Endodermal cell (in vitro differentiated cells): ENCODE data around the gene CACUL1. TPM values are rescaled to one million over a fixed set of nuclear protein-coding genes. Genes with fewer than 3 reads are reported as not detected.

Source experiments
- DNase-seq: peaks from one replicate; pipeline ENCODE4 v3.0.0-alpha.2; 2017
- H3K27ac ChIP-seq: 2 replicates; pipeline ENCODE4 v1.5.1; 2013; ENCODE audit warnings: mild to moderate bottlenecking, low read depth, low read length, moderate library complexity
- H3K27me3 ChIP-seq: 2 replicates; pipeline ENCODE4 v1.6.1; 2013; ENCODE audit warnings: mild to moderate bottlenecking, low read length, moderate library complexity; ENCODE audit not compliant: insufficient read depth, control insufficient read depth, poor library complexity, severe bottlenecking
- H3K36me3 ChIP-seq: 2 replicates; pipeline ENCODE4 v1.7.0; 2013; ENCODE audit warnings: mild to moderate bottlenecking, low read length, moderate library complexity; ENCODE audit not compliant: control insufficient read depth, insufficient read depth
- H3K4me1 ChIP-seq: one replicate; pipeline ENCODE4 v1.7.0; 2013; ENCODE audit warnings: low read length; ENCODE audit not compliant: control insufficient read depth, insufficient read depth
- H3K4me3 ChIP-seq: 2 replicates; pipeline ENCODE4 v1.5.1; 2013; ENCODE audit warnings: mild to moderate bottlenecking, low read length, moderate library complexity
- H3K9ac ChIP-seq: 2 replicates; pipeline ENCODE4 v1.6.1; 2013; ENCODE audit warnings: mild to moderate bottlenecking, low read length, moderate library complexity; ENCODE audit not compliant: poor library complexity, severe bottlenecking; ENCODE audit errors: extremely low read depth
- H3K9me3 ChIP-seq: 2 replicates; pipeline ENCODE4 v1.6.1; 2013; ENCODE audit warnings: mild to moderate bottlenecking, low read length, moderate library complexity; ENCODE audit not compliant: control insufficient read depth
- H3K27ac Mint-ChIP-seq: 2 replicates; pipeline ENCODE4 v1.8.0; 2020; ENCODE audit warnings: mixed read lengths
- H3K27me3 Mint-ChIP-seq: 2 replicates; pipeline ENCODE4 v1.8.0; 2021; ENCODE audit warnings: mild to moderate bottlenecking, mixed read lengths; ENCODE audit not compliant: insufficient read depth
- H3K36me3 Mint-ChIP-seq: 2 replicates; pipeline ENCODE4 v1.8.0; 2020; ENCODE audit warnings: low read depth, mixed read lengths
- H3K4me1 Mint-ChIP-seq: 2 replicates; pipeline ENCODE4 v1.8.0; 2020; ENCODE audit warnings: mixed read lengths
- H3K4me3 Mint-ChIP-seq: 2 replicates; pipeline ENCODE4 v1.8.0; 2020; ENCODE audit warnings: mild to moderate bottlenecking, moderate library complexity, mixed read lengths
- H3K9me3 Mint-ChIP-seq: 2 replicates; pipeline ENCODE4 v1.8.0; 2020; ENCODE audit warnings: mild to moderate bottlenecking, mixed read lengths
- CTCF ChIP-seq: fragments of 200-600 bp; sonication (generic); conservative IDR thresholded peaks from 2 replicates; pipeline ENCODE4 v1.5.0; 2021; ENCODE audit warnings: antibody characterized with exemption, mild to moderate bottlenecking
- WGBS, 2 experiments: methylation state at CpG; one replicate each; pipeline versions ENCODE4 v1.1.5 to v1.1.7; 2013; ENCODE audit warnings: missing lambda C conversion rate in 2 of 2, mixed read lengths in 1 of 2; ENCODE audit not compliant: insufficient coverage in 1 of 2, insufficient read length in 1 of 2; 5-methylcytosine and 5-hydroxymethylcytosine counted together
- long read RNA-seq, 4 experiments: library from polyadenylated mRNA in 2 of 4; library from RNA in 1 of 4; library from capped mRNA in 1 of 4; stranded (forward) in 3 of 4; unstranded in 1 of 4; transcript quantifications; one replicate each; pipeline ENCODE4 v2.0.0, GENCODE V29; 2020 to 2021; ENCODE audit warnings: inconsistent platforms in 1 of 4
- polyA plus RNA-seq, 2 experiments: library from polyadenylated mRNA; stranded (reverse); fragments of 50-300 nt; gene quantifications; one replicate each; pipeline ENCODE4 v1.2.3, GENCODE V29; 2013
- total RNA-seq, 2 donors: library from RNA; stranded (reverse); fragmentation: NEBNext Ultra II Directional in 1 of 2; extraction: Animal tissue kit (Norgen Biotek cat#: 25700) in 1 of 2; gene quantifications; 2 replicates in 1 of 2; 3 replicates in 1 of 2; pipeline ENCODE4 v1.2.1, GENCODE V29; 2021

CACUL1 gene
- 10 to 100 TPM; 37.5 to 38.9 TPM for total RNA-seq
- 23.7 TPM for polyA plus RNA-seq (2013, experiment 1 of 2)
- polyA plus RNA-seq (2013, experiment 2 of 2): 23.1 TPM
- long read RNA-seq, experiment 1, full-length matches to known transcripts: 2 of 13 reads
- long read RNA-seq, experiment 1, partial matches to known transcripts: 1 of 13 reads
- long read RNA-seq, experiment 1, other reads (novel, unspliced or antisense): 10 of 13 reads
- long read RNA-seq, experiment 2, full-length matches to known transcripts: 17 of 33 reads
- long read RNA-seq, experiment 2, partial matches to known transcripts: 0 of 33 reads
- long read RNA-seq, experiment 2, other reads (novel, unspliced or antisense): 16 of 33 reads
- long read RNA-seq, experiment 3, full-length matches to known transcripts: 46 of 55 reads
- long read RNA-seq, experiment 3, partial matches to known transcripts: 0 of 55 reads
- long read RNA-seq, experiment 3, other reads (novel, unspliced or antisense): 9 of 55 reads
- long read RNA-seq, experiment 4, full-length matches to known transcripts: 12 of 18 reads
- long read RNA-seq, experiment 4, partial matches to known transcripts: 2 of 18 reads
- long read RNA-seq, experiment 4, other reads (novel, unspliced or antisense): 4 of 18 reads

- H3K27me3 ChIP-seq: peaks cover 17% of the 10 kb centered on the region
- peaks cover 15% of the 10 kb centered on the region for H3K4me1 Mint-ChIP-seq
- peak; percentile 100 for DNase-seq
- peak within 1 kb of the TSS; percentile 96 for H3K4me3 Mint-ChIP-seq
- peak within 1 kb of the TSS; percentile 94 for H3K27ac ChIP-seq
- peak within 1 kb of the TSS; percentile 89 for H3K4me3 ChIP-seq
- peaks cover 9% of the 10 kb centered on the region for H3K9me3 Mint-ChIP-seq
- peak within 1 kb of the TSS; percentile 86 for H3K9ac ChIP-seq
- H3K27ac Mint-ChIP-seq: peak within 1 kb of the TSS; percentile 99
- WGBS, 2 experiments: 0% methylated on average over 28 to 87 of the region's 87 CpGs
- no peaks in the 10 kb centered on the region for H3K36me3 Mint-ChIP-seq
- peaks cover 18% of the 10 kb centered on the region for H3K27me3 Mint-ChIP-seq
- no peaks in the 10 kb centered on the region for H3K4me1 ChIP-seq
- H3K36me3 ChIP-seq: peaks cover 3% of the 10 kb centered on the region
- no peak for TF ChIP-seq CTCF
- peaks cover 12% of the 10 kb centered on the region for H3K9me3 ChIP-seq
Measured at GRCh38 chr10:118754556-118755423, at the start of gene CACUL1. Gene CACUL1, minus strand, starts transcription at chr10:118754970. Its CDS starts 208 bp downstream, at chr10:118754762.

- H3K9me3 Mint-ChIP-seq: no peaks in the 10 kb centered on the region
- 52 to 71% methylated on average over 2 to 3 of the region's 3 CpGs for WGBS, 2 experiments
- H3K27ac Mint-ChIP-seq: no peak overlapping the region
Measured at GRCh38 chr10:118804262-118804773, 49.5 kb upstream of the CACUL1 start.

More at GRCh38 chr10:118804262-118804773, 49.5 kb upstream of the CACUL1 start:
- no peak for TF ChIP-seq CTCF
- Mint-ChIP-seq H3K36me3 (no peaks in the 10 kb centered on the region), H3K27me3 (peaks cover 5% of the 10 kb centered on the region), H3K4me3 (no peak overlapping the region), H3K4me1 (no peaks in the 10 kb centered on the region)
- peaks cover 11% of the 10 kb centered on the region for H3K27me3 ChIP-seq
- H3K27ac ChIP-seq: no peak overlapping the region
- H3K4me3 ChIP-seq: no peak overlapping the region
- no peaks in the 10 kb centered on the region for H3K9me3 ChIP-seq
- H3K9ac ChIP-seq: no peak overlapping the region
- no peaks in the 10 kb centered on the region for H3K4me1 ChIP-seq
- no peaks in the 10 kb centered on the region for H3K36me3 ChIP-seq
- DNase-seq: no peak
